Pancreas (tissue), 10 donors: ENCODE data around the gene CYB5R2. TPM values are rescaled to one million over a fixed set of nuclear protein-coding genes. Genes with fewer than 3 reads are reported as not detected.

Experiments
- ATAC-seq, 4 donors: fragments of 200-7000 bp; cut with Tn5 transposase; one replicate each; pipeline versions ENCODE4 v1.8.0 to v1.9.1; 2020; ENCODE audit warnings: mild to moderate bottlenecking in 4 of 4, moderate library complexity in 4 of 4
- DNase-seq, 6 donors: peaks; one replicate each; pipeline ENCODE4 v3.0.0-alpha.2; 2020
- FAIRE-seq: peaks from 2 replicates; lab custom pipeline; 2012; peaks lifted over from hg19 to GRCh38; lab: Jason Lieb, UNC
- H3K27ac ChIP-seq, 4 donors: fragments of 200-600 bp; sonication (generic); 1 replicate in 3 of 4; 2 replicates in 1 of 4; pipeline versions ENCODE4 v1.5.0 to v1.8.0; 2020
- H3K27me3 ChIP-seq, 4 donors: fragments of 200-600 bp; one replicate each; pipeline ENCODE4 v1.8.0; 2021
- H3K36me3 ChIP-seq, 3 donors: fragments of 200-600 bp; sonication (generic) in 1 of 3; one replicate each; pipeline versions ENCODE4 v1.5.0 to v1.8.0; 2020 to 2021
- H3K4me1 ChIP-seq, 3 donors: fragments of 200-600 bp; one replicate each; pipeline ENCODE4 v1.8.0; 2021
- H3K4me3 ChIP-seq, 4 donors: fragments of 200-600 bp; sonication (generic) in 2 of 4; one replicate each; pipeline versions ENCODE4 v1.5.0 to v1.8.0; 2020 to 2021
- H3K9me3 ChIP-seq, 4 donors: fragments of 200-600 bp; one replicate each; pipeline ENCODE4 v1.8.0; 2021
- CTCF ChIP-seq, 4 donors: fragments of 200-600 bp; sonication (generic) in 3 of 4; IDR thresholded peaks; one replicate each; pipeline versions ENCODE4 v1.5.0 to v1.8.0; 2021; ENCODE audit warnings: antibody characterized with exemption in 4 of 4
- WGBS, 2 donors: extraction: QIAGEN DNeasy Blood & Tissue Kit; methylation state at CpG; one replicate each; pipeline ENCODE4 v1.1.7; 2013; 5-methylcytosine and 5-hydroxymethylcytosine counted together
- intact Hi-C, 3 donors: fragments of 100-400 bp; cut with DNase I; formaldehyde crosslinking; loops; one replicate each; pipeline versions ENCODE4 v1.11.1 to v1.14.2; 2022
- polyA plus RNA-seq, 2 donors: library from polyadenylated mRNA; stranded (reverse); fragments of 200-250 nt; gene quantifications; one replicate each; pipeline ENCODE4 v1.2.3, GENCODE V29; 2013
- total RNA-seq, 6 donors: library from RNA; stranded (reverse); fragmentation: NEBNext Ultra II Directional in 4 of 6; extraction: Animal tissue kit (Norgen Biotek cat#: 25700) in 4 of 6; gene quantifications; one replicate each; pipeline versions ENCODE4 v1.2.1 to v1.2.4, GENCODE V29; 2021 to 2023
- donor health status: healthy with polysubstance abuse.
- donor health status: DM: no; HTN: no; CAD: no; lungs with moderate emphysema.
- donor health status: DM: no; HTN: no; CAD: no.
- donor health status: control.
- donor health status: control.
- donor health status: Bipolar disorder and iron deficiency.
- donor health status: DM: yes; HTN: yes; CAD: no.
- donor health status: DM: no; HTN: no; CAD: no.
- donor health status: DM: no; HTN: no; CAD: no.
- donor health status: DM: yes; HTN: yes; CAD: no.

CYB5R2 gene
- total and polyA plus RNA-seq, 8 donors: 1.4 to 3.5 (median 1.9) TPM

GRCh38 chr11:7694235-7694634, 20.9 kb upstream of the CYB5R2 start:
- no peak for ATAC-seq
- Histone ChIP-seq H3K4me1 (no peaks in the 10 kb centered on the region), H3K9me3 (no peaks in the 10 kb centered on the region), H3K4me3 (no peak overlapping the region), H3K27me3 (no peaks in the 10 kb centered on the region), H3K27ac (no peak overlapping the region), H3K36me3 (no peaks in the 10 kb centered on the region)
- no peak for TF ChIP-seq CTCF (IDR thresholded peaks at IDR 0.05)
- intact Hi-C loops: no loop called here
- 62 to 67% methylated on average over 3 of the region's 3 CpGs for WGBS, 2 donors
- no peak for FAIRE-seq
- DNase-seq: no peak

- FAIRE-seq: no peak
- no peak for TF ChIP-seq CTCF (IDR thresholded peaks at IDR 0.05)
- Histone ChIP-seq H3K9me3 (no peaks in the 10 kb centered on the region), H3K4me3 (no peak overlapping the region), H3K4me1 (no peaks in the 10 kb centered on the region), H3K27ac (no peak overlapping the region), H3K27me3 (no peaks in the 10 kb centered on the region), H3K36me3 (no peaks in the 10 kb centered on the region)
- intact Hi-C loops: no loop called here
- WGBS, 2 donors: 81 to 85% methylated on average over 3 of the region's 3 CpGs
- DNase-seq: no peak
- ATAC-seq: no peak
Measured at GRCh38 chr11:7692426-7692825, 19.1 kb upstream of the CYB5R2 start.

- no peak for TF ChIP-seq CTCF (IDR thresholded peaks at IDR 0.05)
- Histone ChIP-seq H3K9me3 (no peaks in the 10 kb centered on the region), H3K27ac (no peak overlapping the region), H3K36me3 (no peaks in the 10 kb centered on the region), H3K4me1 (no peaks in the 10 kb centered on the region), H3K4me3 (no peak overlapping the region), H3K27me3 (no peaks in the 10 kb centered on the region)
- ATAC-seq: no peak
- 57 to 61% methylated on average over 6 of the region's 6 CpGs for WGBS, 2 donors
- no peak for FAIRE-seq
- DNase-seq: no peak
- intact Hi-C loops: no loop called here
Measured at GRCh38 chr11:7691759-7692350, 18.6 kb upstream of the CYB5R2 start.

- no peak for DNase-seq
Measured at GRCh38 chr11:7690648-7691047, 17.3 kb upstream of the CYB5R2 start.

More at GRCh38 chr11:7690648-7691047, 17.3 kb upstream of the CYB5R2 start:
- WGBS, 2 donors: 47 to 50% methylated on average over 6 of the region's 6 CpGs
- TF ChIP-seq CTCF (IDR thresholded peaks at IDR 0.05): no peak
- H3K9me3 ChIP-seq: no peaks in the 10 kb centered on the region
- ATAC-seq: peak in 1 of 4 donors; percentile 72
- H3K4me1 ChIP-seq: no peaks in the 10 kb centered on the region
- H3K36me3 ChIP-seq: no peaks in the 10 kb centered on the region
- no peaks in the 10 kb centered on the region for H3K27me3 ChIP-seq
- FAIRE-seq: no peak
- no peak overlapping the region for H3K4me3 ChIP-seq
- intact Hi-C loops: no loop called here
- H3K27ac ChIP-seq: no peak overlapping the region
